GM04503 (cell line): ENCODE results near the gene CAPN15.
A peak's percentile ranks its signal among the peaks of the same experiment; 100 is the strongest.

ENCODE experiments used
- DNase-seq: peaks from one replicate; pipeline ENCODE4 v3.0.0-alpha.2; 2012; ENCODE audit warnings: low read depth

Gene CAPN15

DNA sequence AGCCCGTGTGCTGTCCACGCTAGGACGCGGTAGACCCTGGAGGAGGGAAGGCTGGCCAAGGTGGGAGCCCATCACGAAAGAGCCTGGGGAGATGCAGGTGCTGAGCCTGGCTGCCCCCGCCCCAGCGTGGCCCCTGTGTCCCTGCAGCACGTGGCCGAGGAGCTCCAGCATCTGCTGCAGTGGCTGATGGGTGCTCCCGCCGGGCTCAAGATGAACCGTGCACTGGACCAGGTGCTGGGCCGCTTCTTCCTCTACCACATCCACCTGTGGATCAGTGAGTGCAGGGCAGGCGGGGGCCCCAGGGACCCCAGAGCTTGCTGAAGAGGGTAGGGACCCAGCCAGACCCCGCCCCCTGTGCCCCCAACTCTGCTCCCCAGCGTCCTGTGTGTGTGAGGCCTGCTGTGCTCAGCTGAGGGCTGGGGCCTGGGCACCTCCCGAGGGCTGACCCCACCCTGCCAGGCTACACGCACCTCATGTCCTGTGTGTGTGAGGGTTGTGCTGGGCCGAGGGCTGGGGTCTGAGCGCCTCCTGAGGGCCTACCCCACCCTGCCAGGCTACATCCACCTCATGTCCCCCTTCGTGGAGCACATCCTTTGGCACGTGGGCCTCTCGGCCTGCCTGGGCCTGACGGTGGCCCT lies 50.8 kb downstream of the CAPN15 start:
- no peak for DNase-seq

DNA sequence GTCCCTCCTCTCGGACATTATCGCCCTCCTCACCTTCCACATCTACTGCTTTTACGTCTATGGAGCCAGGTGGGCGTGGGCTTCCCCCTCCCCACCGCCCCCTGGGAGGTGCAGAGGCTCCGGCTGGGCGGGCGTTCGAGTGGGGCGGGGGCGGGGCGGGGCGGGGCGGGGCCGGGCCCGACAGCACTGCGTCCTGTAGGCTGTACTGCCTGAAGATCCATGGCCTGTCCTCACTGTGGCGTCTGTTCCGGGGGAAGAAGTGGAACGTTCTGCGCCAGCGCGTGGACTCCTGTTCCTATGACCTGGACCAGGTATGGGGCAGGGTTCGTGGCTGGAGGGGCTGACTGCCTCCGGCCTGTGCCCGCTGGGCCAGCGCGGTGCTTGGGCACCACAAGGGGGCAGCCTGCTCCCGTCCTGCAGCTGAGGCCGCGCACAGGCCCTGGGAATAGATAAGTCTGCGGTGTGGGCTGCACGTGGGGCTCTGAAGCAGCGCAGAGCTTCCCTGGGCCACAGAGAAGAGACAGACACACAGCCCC lies 51.4 kb downstream of the CAPN15 start:
- no peak for DNase-seq

DNA sequence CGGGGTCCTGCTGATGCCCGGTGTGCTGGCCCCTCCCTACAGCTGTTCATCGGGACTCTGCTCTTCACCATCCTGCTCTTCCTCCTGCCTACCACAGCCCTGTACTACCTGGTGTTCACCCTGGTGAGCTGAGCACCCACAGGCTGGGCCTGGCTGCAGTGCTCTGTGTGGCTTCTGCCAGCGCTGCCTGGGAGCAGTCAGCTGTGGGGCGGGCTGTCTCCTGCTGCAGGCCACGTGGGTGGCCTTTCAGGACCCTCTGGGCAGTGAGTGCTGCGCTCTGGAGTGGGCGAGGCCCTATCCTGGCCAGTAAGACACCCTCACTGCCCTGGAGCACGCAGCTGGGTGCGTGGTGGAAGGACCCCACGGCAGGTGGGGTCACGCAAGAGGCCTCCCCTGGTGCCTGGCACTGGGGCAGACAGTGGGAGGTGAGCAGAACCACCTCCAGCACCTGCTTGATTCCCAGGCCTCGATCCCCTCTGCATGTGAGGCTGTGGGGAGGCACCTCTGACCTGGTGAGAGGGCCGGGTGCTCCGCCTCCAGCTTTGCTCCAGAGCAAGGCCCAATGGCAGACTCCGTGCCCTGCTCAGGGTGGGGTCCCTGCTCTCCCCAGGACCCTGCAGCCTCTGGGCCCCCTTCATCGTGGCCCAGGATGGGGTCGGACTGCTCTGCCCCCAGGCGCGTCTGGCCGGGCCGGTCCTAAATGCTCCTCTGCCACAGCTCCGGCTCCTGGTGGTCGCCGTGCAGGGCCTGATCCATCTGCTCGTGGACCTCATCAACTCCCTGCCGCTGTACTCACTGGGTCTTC lies 52.8 kb downstream of the CAPN15 start:
- DNase-seq: no peak

DNA sequence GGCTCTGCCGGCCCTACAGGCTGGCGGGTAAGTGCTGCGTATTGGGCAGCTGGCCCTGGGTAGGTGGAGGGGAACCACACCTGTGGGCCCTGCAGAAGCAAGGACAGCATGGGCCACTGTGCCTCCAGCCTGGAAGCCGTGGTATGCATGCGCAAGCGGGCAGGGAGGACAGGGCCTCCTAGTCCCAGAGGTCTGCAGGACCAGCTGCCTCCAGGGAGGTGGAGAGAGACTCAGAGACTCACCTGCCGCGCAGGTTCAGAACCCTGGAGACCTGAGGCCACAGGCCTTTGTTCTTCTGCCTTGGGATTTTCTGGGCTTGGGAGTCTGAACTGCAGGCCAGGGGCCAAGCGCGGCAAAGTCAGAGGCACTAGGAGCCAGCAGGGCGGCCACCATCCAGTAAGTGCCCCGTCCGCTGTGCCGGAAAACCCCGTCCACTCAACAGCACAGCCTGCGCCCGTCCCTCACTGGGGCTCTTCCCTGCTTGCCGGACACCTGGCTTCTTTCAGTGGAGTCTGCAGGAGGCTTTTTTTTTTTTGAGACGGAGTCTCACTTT lies 53.5 kb downstream of the CAPN15 start:
- DNase-seq: no peak

DNA sequence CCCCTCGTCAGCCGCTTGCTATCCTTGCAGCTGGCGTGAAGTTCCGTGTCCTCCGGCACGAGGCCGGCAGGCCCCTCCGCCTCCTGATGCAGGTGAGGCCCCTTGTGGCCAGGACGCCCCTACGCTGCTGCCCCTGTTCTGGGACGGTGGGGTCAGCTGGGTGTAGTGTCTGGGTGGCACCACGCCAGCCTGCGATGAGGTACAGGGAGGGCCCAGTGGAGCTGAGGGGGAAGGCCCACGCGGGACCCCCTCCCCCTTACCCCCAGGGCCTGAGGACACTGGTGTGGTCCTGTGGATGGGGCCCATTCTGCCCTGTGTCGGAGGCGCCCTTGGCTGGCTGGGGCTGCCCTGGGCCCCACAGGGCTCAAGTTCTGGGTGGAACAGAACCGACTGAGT lies 54.7 kb downstream of the CAPN15 start:
- no peak for DNase-seq

DNA sequence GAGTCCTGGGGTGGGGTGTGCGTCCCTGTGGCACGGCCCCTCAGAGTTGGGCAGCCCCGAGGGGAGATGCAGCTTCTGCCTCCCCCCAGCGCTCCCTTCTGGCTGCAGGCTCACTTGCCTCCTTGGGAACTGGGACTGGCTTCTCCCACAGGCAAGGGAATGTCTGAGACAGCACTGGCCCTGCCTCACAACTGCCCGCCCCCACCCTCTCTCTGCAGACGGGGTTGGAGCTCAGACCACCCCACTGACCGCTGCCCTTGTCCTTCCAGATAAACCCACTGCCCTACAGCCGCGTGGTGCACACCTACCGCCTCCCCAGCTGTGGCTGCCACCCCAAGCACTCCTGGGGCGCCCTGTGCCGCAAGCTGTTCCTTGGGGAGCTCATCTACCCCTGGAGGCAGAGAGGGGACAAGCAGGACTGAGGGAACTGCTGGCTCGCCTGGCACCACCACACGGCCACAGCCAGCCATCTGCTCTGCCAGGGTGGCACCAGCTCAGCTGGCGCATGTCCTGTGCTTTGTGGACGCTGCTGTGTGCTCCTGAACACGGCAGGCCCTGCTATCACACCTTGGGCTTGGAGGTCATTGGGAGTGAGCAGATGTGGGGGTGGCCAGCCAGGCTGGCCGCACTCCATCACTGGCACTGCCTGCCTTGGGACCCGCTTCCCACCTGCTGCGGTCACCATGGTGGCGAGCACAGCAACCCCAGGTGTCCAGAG lies 55.3 kb downstream of the CAPN15 start:
- no peak for DNase-seq

DNA sequence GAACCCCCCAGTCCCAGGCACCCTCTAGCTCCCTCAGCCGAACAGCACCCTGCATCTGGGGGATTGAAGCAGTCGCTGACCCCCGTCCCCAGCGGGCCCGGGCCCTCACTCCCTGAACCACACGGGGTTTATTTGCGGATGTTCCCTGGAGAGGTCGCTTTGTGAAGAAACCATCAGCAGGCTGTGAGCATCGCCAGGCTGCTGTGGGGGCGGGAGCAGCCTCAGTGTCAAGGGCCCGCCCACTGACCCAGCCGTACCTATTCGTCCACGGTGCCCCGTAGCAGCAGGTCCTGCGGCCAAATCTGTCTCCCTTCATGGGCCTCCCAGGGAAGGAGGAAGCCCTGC lies 55.9 kb downstream of the CAPN15 start:
- DNase-seq: no peak

DNA sequence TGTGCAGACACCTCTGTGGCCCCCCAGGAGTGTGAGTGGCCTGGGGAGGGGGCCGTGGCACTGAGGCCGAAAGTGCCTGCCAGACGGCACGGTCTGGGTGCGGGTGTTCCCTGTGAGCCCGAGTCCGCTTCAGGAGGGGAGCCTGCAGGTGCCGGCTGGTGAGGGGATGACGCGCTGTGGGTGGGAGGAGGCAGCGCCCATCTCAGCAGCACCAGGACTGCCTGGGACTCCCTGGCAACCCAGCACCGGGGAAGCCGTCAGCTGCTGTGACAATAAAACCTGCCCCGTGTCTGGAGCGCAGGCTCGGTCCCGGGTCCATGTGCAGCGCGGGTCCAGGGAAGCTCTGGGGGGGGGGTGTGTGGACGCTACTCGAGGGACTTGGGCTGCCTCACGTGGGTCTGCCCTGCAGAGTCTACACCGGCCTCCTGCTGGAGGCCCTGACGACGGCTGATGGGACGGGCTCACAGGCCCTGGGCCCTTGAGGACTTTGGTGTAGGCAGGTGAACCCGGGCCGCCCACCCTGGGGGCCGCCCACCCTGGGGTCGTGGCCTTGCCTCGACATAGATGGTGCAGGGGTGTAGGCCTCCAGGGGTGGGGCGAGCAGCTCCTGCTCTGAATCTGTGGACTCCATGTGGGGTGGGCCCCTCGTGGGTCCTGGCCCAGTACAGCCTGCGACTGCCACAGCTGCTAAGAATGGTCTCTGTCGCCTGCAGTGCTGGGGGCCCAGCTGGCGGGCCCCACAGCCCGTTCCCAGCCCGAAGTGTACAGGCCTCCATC lies 56.5 kb downstream of the CAPN15 start:
- no peak for DNase-seq

DNA sequence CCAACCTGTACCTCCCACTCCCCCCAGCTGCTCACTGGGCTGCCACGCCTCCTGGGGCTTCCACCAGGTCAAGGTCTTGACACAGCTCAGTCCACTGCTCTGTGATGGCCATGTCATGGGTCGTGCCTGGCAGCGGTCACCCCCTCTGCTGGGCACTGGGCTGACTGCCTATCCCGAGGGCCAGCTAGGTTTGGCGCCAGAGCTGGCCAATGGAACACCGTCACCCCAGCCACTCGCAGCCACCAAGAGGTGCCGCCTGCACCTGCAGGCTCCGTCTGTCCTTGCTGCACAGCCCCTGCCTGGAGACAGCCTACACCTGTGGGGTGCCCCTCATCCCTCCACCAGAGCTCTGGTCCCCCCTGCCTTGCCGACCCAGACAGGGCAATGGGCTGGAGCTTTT lies 57.8 kb downstream of the CAPN15 start:
- DNase-seq: no peak

DNA sequence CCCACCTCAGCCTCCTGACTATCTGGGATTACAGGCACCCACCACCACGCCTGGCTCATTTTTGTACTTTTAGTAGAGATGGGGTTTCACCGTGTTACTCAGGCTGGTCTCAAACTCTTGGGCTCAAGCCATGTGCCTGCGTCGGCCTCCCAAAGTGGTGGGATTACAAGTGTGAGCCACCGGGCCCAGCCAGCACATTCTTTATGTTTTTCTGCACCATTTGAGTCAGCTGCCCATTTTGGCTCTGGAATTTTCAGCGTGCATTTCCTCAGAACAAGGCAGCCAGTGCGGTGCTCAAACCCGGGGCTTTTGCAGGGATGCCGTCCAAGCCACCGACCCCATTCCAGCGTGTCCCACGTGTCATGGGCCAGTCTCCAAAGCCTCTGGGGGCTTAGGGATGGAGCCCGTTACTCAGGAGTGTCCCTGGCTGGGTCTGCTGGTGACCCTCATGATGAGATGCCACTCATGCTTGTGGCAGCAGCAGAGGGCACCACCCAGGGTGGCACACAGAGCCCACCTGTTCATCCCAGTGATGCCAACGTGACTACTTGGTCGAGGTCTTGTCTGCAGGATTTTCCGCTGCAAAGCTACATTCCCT lies 58.6 kb downstream of the CAPN15 start:
- DNase-seq: no peak

DNA sequence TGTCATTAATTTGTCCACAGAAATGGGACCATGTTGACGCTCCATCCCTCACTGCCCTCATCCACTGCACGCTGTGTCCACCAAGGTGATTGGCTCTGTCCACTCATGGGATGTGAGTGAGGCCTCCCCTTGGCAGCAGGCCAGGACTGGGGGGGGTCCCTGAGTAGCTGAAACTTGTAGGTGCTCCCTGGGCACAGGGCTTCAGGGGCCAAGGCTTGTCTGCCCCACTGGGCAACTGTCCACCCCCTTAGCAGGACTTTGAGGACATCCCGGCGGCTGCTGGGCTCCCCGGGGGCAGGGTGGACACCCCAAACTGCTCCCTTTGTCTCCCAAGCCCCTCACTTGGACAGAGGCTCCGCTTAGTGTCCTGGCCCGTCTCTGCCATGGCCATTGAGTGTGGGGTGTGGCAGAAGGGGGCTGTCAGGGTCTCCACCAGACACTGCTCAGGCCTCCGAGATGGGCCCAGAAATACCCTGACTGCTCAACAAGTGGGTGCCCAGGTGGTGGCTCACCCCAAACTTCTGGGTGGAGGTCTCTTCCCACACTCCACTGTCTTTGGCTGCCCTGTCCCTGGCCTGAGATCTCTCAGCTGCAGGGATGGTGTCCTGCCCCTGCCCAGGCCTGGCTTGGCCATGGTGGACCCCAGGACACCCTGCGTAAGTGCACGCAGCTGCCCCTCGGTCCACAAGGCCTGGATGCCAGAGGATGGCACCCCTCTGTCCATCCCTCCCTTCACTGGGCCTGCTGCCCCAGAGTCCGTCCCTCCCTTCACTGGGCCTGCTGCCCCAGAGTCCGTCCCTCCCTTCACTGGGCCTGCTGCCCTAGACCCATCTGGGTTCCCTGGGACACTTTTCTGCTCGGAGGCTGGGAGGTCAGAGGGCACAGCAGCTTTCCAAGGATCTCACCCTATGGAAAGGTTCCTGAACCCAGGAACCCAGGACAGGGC lies 59.4 kb downstream of the CAPN15 start:
- no peak for DNase-seq

DNA sequence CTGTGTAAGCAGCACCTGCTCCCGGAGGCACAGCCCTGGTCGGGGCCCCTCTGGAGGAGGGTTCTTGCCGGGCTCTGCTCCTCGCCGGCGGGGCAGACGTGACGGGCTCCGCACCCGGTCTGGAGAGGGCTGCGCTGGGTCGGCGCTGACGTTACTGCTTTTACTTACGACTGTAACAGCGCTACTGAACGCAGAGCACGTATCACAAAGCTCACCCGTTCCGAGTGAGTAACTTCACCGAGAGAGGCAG lies 61.1 kb downstream of the CAPN15 start:
- no peak for DNase-seq

DNA sequence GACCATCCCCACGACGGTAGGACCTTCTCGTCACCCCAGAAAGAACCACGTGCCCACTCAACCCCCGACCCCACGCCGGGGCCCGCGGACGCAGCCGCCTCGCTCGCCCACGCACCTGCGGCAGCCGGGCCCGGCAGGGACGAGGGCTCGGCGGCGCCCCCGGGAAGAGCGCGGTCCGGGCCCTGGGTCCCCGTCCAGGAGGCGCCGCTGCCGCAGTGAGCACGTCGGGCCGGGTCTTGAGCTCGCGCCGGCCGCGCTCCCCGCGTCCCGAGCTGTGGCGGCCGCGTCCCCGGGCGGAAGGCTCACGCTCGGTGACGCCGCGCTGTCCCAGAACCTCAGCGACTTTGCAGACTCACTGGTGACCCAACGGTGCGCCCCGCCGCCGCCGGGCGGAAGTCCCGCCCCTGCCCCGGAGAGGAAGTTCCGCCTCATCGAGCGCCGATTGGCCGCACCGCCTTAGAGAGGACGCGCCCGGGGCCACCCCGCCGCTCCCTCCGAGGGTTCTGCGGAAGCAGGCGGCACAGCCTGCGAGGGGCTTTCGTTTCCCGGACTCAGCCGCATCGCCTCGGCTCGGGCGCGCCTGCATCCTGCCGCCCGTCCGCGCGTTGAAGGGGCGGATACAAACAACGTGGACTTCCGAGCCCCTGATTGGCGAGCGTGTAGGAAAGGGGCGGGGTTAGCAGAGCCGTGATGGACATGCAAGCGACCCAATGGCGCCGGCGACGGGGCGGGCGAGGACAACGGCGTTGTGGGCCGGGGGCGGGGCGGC lies 61.6 kb downstream of the CAPN15 start:
- DNase-seq: peak; percentile 64

DNA sequence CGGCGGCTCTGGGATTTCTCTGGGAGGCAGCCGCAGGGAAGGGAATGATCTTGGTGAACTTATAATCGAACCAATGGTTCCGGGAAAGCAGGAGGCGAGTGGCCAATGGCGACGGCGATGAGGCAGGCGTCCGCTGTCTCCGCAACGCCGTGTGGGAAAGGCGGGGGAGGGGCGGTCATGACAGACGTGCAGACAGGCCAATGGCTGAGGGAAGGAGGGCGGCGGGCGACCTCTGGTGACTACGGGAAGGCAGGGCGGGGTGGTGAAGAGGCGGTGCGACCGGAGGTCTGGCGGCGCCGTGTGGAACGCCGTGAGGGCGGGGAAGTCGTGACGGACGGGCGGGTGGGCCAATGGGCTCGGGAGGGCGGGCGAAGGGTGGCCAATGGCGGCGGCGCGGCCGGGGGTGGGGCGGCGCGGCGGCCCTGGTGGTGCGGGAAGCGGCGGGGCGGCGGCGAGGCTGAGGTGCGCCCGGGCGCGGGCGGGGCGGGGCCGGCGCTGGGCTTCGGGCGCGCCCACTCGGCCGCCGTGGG lies 62.2 kb downstream of the CAPN15 start, which contains the start of gene RAB40C:
TSS of gene RAB40C (plus strand) at position 409 of the 530 bp plus-strand sequence. CDS start 226 bp downstream, outside the sequence.
- DNase-seq: peak; percentile 71

DNA sequence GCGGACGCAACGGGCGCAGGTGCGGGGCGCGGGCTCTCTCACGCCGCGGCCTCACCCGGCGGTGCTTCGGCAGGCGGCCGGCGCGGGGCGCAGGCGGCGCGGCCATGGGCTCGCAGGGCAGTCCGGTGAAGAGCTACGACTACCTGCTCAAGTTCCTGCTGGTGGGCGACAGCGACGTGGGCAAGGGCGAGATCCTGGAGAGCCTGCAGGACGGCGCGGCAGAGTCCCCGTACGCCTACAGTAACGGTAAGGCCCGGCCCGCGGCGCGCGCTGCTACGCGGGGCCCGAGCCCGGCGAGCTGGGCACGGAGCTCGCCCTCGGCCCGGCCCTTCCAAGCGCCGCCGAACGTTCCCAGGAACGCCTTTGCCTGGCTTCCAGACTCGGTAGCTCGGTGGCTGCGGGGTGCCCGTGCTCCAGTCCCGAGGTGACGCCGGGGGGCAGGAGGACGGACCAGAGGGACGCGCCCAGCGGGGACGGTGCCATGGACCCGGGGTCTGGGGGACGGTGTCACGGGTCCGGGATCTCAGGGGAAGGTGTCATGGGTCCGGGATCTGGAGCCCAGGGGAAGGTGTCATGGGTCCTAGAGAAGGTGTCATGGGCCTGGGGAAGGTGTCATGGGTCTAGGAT lies 62.8 kb downstream of the CAPN15 start:
- no peak for DNase-seq

DNA sequence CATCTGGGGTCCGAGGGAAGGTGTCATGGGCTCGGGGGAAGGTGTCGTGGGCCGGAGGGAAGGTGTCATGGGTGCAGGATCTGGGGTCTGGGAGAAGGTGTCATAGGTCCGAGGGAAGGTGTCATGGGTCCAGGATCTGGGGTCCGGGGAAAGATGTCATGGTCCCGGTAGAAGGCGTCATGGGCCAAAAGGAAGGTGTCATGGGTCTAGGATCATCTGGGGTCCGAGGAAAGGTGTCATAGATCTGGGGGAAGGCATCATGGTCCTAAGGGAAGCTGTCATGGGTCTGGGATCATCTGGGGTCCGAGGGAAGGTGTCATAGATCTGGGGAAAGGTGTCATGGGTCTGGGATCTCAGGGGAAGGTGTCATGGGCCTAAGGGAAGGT lies 63.3 kb downstream of the CAPN15 start:
- DNase-seq: no peak

DNA sequence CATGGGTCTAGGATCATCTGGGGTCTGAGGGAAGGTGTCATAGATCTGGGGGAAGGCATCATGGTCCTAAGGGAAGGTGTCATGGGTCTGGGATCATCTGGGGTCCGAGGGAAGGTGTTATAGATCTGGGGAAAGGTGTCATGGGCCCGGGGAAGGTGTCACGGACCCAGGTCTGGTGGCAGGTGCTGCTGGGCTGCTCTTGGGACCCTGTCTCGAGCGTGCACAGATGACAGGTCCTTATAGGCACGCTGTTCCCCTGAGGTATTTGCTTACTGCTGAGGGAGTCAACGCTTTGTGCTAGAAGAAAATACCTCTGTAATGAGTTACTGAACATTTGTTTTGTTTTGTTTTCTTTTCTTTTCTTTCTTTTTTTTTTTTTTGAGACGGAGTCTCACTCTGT lies 63.7 kb downstream of the CAPN15 start:
- DNase-seq: no peak

DNA sequence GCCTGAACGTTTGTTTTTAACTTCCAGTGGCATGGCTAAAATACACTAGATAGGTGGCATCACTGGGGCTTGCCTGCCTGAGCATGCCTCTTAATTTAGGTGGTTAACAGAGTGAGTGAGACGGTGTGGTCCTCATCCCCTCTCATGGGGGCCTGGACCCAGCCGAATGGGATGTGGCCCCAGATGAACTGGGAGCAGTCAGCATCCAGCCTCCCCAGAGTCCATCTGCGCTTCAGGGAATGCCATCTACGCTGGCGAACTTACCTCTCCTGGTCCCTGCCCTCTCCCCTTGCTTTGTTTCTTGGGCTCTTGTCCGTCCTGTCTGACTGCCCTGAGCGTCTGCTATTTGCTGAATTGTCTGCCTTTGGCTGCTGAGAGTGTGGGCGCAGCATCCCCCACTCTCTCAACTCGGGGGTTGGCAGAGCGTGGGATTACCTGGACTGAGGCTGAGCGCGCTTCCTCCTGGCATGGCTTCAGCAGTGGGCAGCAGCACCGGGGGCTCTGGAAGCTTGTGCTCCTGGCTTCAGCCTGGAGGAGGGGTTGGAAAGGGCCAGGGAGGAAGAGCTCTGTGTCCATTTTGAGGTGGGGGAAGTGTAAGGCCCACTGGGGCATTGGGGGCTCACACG lies 64.5 kb downstream of the CAPN15 start:
- DNase-seq: no peak
